Heart right ventricle (tissue), 16 donors: ENCODE results near the gene SVOPL. TPM values are rescaled to one million over a fixed set of nuclear protein-coding genes. Genes with fewer than 3 reads are reported as not detected.

Experiments used
- ATAC-seq, 8 donors: fragments of 200-7000 bp; cut with Tn5 transposase; one replicate each; pipeline ENCODE4 v1.9.1; 2020; ENCODE audit warnings: mild to moderate bottlenecking in 8 of 8, moderate library complexity in 8 of 8, moderate number of reproducible peaks in 1 of 8
- DNase-seq, 2 donors: peaks; one replicate each; pipeline ENCODE4 v3.0.0-alpha.2; 2020
- H3K27ac ChIP-seq, 10 donors: fragments of 200-600 bp; sonication (generic) in 2 of 10; one replicate each; pipeline versions ENCODE4 v1.5.0 to v1.8.0; 2020 to 2022; ENCODE audit warnings: mild to moderate bottlenecking in 3 of 10
- H3K27me3 ChIP-seq, 7 donors: fragments of 200-600 bp; one replicate each; pipeline ENCODE4 v1.8.0; 2021 to 2022; ENCODE audit warnings: mild to moderate bottlenecking in 2 of 7
- H3K36me3 ChIP-seq, 9 donors: fragments of 200-600 bp; sonication (generic) in 1 of 9; one replicate each; pipeline versions ENCODE4 v1.5.0 to v1.8.0; 2020 to 2022; ENCODE audit warnings: mild to moderate bottlenecking in 2 of 9
- H3K4me1 ChIP-seq, 9 donors: fragments of 200-600 bp; sonication (generic) in 1 of 9; one replicate each; pipeline versions ENCODE4 v1.5.0 to v1.8.0; 2020 to 2022; ENCODE audit warnings: mild to moderate bottlenecking in 4 of 9
- H3K4me3 ChIP-seq, 10 donors: fragments of 200-600 bp; sonication (generic) in 2 of 10; one replicate each; pipeline versions ENCODE4 v1.5.0 to v1.8.0; 2020 to 2022; ENCODE audit warnings: mild to moderate bottlenecking in 7 of 10, moderate library complexity in 2 of 10
- H3K9me3 ChIP-seq, 11 donors: fragments of 200-600 bp in 10 of 11; sonication (generic) in 2 of 11; one replicate each; pipeline versions ENCODE4 v1.5.0 to v1.8.0; 2013 to 2022; ENCODE audit warnings: mild to moderate bottlenecking in 2 of 11, control low read depth in 1 of 11, moderate library complexity in 1 of 11
- WGBS, 2 donors: extraction: QIAGEN DNeasy Blood & Tissue Kit; methylation state at CpG; one replicate each; pipeline ENCODE4 v1.1.7; 2013; ENCODE audit warnings: inconsistent platforms in 1 of 2; 5-methylcytosine and 5-hydroxymethylcytosine counted together
- intact Hi-C, 10 donors: fragments of 100-400 bp; cut with DNase I; formaldehyde crosslinking; loops; one replicate each; pipeline versions ENCODE4 v1.11.1 to v1.14.2; 2022
- polyA plus RNA-seq, 2 donors: library from polyadenylated mRNA; stranded (reverse); fragments of 200-250 nt; gene quantifications; one replicate each; pipeline ENCODE4 v1.2.3, GENCODE V29; 2013
- total RNA-seq, 10 donors: library from RNA; stranded (reverse); fragmentation: NEBNext Ultra II Directional in 3 of 10; extraction: Animal tissue kit (Norgen Biotek cat#: 25700) in 3 of 10; gene quantifications; one replicate each; pipeline versions ENCODE4 v1.2.1 to v1.2.4, GENCODE V29; 2021 to 2023
- TF ChIP-seq, protein P1 (sequence below), 9 donors: fragments of 200-600 bp; sonication (generic) in 2 of 9; IDR thresholded peaks; one replicate each; pipeline versions ENCODE4 v1.5.0 to v1.8.0; 2021 to 2022; ENCODE audit warnings: antibody characterized with exemption in 9 of 9, mild to moderate bottlenecking in 5 of 9, moderate library complexity in 1 of 9
- donor health status: Arrhythmogenic right ventricular cardiomyopathy.
- donor health status: ischemic (EF 13 %, LVEDD 7.1; RV severe dilation, severe dysfunction).
- donor health status: healthy with polysubstance abuse.
- donor health status: DM: no; HTN: yes; CAD: no.
- donor health status: DM: no; HTN: no; CAD: no.
- donor health status: ischemic (EF 25% LVEDD 6.9; RV normal size, moderate dysfunction).
- donor health status: ischemic (EF 25% LVEDD 5.7; RV mildly dilated, moderate dysfunction).
- donor health status: healthy.
- donor health status: DM: yes; HTN: yes; CAD: no.
- donor health status: Ischemic cardiomyopathy.
- donor health status: ischemic (EF 35%, LVEDD 5.7; RV mildly dilated, moderate dysfunction).
- donor health status: nonischemic (EF 11% LVEDD 7.7; RV severe dilation, severe dysfunction).
- donor health status: DM: yes; HTN: yes; CAD: no.
- donor health status: PGD.
- donor health status: ischemic (EF 29% LVEDD 5.4; RV normal size, mild dysfunction).
- donor health status: nonischemic (EF 23%, LVEDD 6.1; RV moderate dilation, normal function).

SVOPL gene
- total and polyA plus RNA-seq, 12 donors = not detected

DNA sequence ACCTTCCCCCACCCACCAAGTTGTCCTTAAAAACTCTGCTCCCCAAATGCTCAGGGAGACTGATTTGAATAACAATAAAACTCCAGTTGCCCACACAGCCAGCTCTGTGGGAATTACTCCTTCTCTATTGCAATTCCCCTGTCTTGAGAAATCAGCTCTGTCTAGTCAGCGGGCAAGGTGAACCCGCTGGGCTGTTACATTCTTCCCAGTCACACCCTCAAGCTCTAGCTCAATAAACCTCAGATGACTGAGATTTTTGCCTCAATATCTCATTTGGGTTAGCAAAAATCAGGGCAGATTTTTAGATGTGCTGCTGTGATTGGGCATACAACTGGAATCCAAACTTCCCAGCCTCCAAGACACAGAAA is 32.9 kb downstream of the SVOPL start:
- intact Hi-C loops = no loop called here
- 96 to 98% methylated on average over 2 of the region's 2 CpGs for WGBS, 2 donors
- peaks cover 0 to 24% (median 18%) of the 10 kb centered on the region in 7 donors for H3K27me3 ChIP-seq
- no peak overlapping the region for H3K27ac ChIP-seq
- DNase-seq (no peak), ATAC-seq (no peak)
- TF ChIP-seq, protein P1, sequence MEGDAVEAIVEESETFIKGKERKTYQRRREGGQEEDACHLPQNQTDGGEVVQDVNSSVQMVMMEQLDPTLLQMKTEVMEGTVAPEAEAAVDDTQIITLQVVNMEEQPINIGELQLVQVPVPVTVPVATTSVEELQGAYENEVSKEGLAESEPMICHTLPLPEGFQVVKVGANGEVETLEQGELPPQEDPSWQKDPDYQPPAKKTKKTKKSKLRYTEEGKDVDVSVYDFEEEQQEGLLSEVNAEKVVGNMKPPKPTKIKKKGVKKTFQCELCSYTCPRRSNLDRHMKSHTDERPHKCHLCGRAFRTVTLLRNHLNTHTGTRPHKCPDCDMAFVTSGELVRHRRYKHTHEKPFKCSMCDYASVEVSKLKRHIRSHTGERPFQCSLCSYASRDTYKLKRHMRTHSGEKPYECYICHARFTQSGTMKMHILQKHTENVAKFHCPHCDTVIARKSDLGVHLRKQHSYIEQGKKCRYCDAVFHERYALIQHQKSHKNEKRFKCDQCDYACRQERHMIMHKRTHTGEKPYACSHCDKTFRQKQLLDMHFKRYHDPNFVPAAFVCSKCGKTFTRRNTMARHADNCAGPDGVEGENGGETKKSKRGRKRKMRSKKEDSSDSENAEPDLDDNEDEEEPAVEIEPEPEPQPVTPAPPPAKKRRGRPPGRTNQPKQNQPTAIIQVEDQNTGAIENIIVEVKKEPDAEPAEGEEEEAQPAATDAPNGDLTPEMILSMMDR (IDR thresholded peaks at IDR 0.05) = no peak
- H3K4me3 ChIP-seq = no peak overlapping the region
- H3K4me1 ChIP-seq = peaks cover 0 to 6% (median 0%) of the 10 kb centered on the region in 9 donors
- no peaks in the 10 kb centered on the region for H3K9me3 ChIP-seq
- H3K36me3 ChIP-seq = no peaks in the 10 kb centered on the region

DNA sequence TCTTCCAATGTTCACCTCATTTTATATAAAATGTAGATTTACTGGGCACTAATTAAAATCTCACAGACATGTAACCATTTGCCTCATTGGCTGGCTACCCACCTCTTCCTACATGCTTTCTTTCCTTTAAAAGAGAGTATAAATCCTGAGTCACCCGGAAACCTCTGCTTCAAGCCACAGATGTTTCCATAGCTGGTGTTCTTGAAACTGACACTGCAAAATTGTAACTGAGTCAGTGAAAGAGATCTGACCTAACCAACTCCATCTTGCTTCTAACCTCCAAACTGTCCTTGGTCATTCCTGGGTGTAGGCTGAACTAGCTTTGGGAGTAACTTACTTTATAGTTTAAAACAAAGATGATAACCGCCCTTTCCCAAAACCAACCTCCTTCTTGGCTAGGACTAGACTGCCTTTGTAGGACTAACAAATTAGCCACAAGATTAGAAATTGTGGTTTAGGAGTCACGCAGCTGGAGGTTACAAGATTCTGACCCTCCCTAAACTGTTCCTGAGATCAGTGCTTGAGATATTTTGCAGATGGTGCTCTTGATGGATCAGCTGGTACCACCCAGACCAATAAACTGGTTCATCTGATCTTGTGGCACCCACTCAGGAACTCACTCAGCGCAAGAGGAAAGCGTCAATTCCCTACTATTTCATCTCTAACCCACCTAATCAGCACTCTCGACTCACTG is 33.5 kb downstream of the SVOPL start:
- 86 to 93% methylated on average over 6 of the region's 6 CpGs for WGBS, 2 donors
- no peaks in the 10 kb centered on the region for H3K9me3 ChIP-seq
- H3K27me3 ChIP-seq = peaks cover 0 to 26% (median 18%) of the 10 kb centered on the region in 7 donors
- TF ChIP-seq, protein P1 (IDR thresholded peaks at IDR 0.05) = no peak
- intact Hi-C loops = no loop called here
- H3K27ac ChIP-seq = no peak overlapping the region
- no peak for DNase-seq
- peaks cover 0 to 6% (median 0%) of the 10 kb centered on the region in 9 donors for H3K4me1 ChIP-seq
- H3K4me3 ChIP-seq = no peak overlapping the region
- ATAC-seq = no peak
- H3K36me3 ChIP-seq = no peaks in the 10 kb centered on the region

DNA sequence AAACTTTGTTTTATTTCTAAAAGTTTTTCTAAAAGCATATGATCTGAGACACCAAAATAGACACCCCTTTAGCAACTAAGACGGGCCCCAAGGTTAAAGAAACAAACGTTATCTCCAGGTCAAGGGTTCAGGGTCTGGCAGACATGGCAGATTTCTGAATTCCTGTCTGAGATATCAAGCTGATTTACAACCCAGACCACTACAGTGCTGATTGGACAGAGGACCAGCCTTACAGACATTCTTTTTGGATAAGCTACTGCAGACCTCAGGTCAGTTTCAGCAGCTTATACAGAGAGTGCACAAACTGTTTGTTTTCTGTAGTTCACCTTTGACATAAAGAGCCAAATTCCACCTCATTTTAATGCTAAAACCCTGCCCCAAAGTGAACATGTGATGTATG is 34.8 kb downstream of the SVOPL start:
- ATAC-seq = no peak
- no peak for DNase-seq
- intact Hi-C loops = no loop called here
- H3K4me3 ChIP-seq = no peak overlapping the region
- H3K9me3 ChIP-seq = no peaks in the 10 kb centered on the region
- TF ChIP-seq, protein P1 (IDR thresholded peaks at IDR 0.05) = no peak
- peaks cover 0 to 38% (median 28%) of the 10 kb centered on the region in 7 donors for H3K27me3 ChIP-seq
- WGBS, 2 donors = 5 to 7% methylated on average over 2 of the region's 2 CpGs
- no peaks in the 10 kb centered on the region for H3K36me3 ChIP-seq
- no peak overlapping the region for H3K27ac ChIP-seq
- H3K4me1 ChIP-seq = peaks cover 0 to 6% (median 0%) of the 10 kb centered on the region in 9 donors

DNA sequence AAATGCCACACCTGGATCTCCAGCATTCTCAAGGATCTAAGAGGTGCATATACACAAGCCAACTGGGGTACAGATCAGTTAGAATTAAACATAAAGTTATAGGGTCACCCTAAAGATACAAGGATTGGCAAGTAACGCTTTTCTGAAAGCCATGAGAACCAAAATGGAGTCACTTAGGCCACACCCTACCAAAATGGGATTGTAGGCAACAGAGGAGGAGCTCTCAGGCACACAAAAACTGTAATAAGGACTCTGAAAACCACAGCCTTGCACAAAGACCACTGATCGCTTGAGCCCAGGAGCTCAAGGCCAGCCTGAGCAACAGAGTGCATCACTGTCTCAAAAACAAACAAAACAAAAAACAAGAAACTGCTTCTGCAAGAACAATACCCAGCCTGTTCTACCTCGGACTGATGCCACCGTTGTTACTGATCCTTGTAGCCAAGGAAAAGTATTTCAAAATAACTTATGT is 35.5 kb downstream of the SVOPL start:
- intact Hi-C loops = no loop called here
- Histone ChIP-seq H3K27me3 (peaks cover 0 to 44% (median 34%) of the 10 kb centered on the region in 7 donors), H3K9me3 (no peaks in the 10 kb centered on the region), H3K4me3 (no peak overlapping the region), H3K27ac (no peak overlapping the region), H3K36me3 (no peaks in the 10 kb centered on the region), H3K4me1 (peaks cover 0 to 6% (median 0%) of the 10 kb centered on the region in 9 donors)
- 62 to 64% methylated on average over 4 of the region's 4 CpGs for WGBS, 2 donors
- DNase-seq (no peak), ATAC-seq (no peak)
- TF ChIP-seq, protein P1 (IDR thresholded peaks at IDR 0.05) = no peak
